RWPE1 (cell line): ENCODE measurements around the gene UBR2.

ENCODE experiments used
- CTCF ChIA-PET: fragments of 350-600 bp; sonication (Branson Sonifier 250); formaldehyde crosslinking; extraction: SDS; loops from one replicate; lab custom pipeline; 2021; lab: Yijun Ruan, JAX
- POLR2A ChIA-PET: fragments of 400-600 bp; formaldehyde crosslinking; extraction: SDS; loops from one replicate; lab custom pipeline; 2020; ENCODE audit warnings: antibody characterized with exemption; ENCODE audit not compliant: low non-redundant PET; lab: Yijun Ruan, JAX
- DNase-seq: peaks from one replicate; pipeline ENCODE4 v3.0.0; 2012; ENCODE audit warnings: low spot score
- H3K27ac ChIP-seq: fragments of 450-650 bp; 2 replicates; pipeline ENCODE4 v1.5.1; 2017
- TF ChIP-seq, protein P1 (sequence below): fragments of 450-650 bp; conservative IDR thresholded peaks from 2 replicates; pipeline ENCODE4 v1.5.1; 2017; ENCODE audit warnings: low read depth, mild to moderate bottlenecking

The UBR2 gene

DNA sequence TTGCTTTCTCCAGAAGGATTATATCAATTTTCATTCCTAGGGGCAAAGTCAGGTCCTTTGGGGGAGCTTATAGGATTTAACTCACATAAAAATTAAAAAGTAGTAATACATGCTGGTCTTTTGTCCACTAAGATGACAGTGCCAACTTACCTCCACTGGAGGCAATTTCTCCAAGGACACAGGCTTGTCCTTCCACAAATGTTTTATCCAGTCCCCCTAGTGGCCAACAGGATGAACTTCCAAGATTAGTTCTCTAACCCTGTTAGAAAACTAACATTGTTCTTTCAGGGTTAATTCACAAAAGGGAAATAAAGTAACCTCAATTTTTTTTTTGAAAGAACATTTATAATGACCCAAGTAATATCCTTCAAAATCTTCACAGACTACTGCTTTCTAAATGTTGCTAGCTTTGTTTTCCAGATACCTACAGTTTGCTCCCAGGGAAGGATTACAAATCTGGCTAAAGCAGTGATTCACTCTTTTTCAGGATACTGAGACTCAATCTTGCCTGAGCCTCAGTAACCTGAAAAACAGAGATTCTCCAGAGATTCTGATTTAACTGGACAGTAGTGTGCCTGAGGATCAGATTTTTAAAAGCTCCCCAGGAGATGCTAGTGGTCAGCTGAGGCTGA, 31.7 kb upstream of the UBR2 start:
- TF ChIP-seq, protein P1, sequence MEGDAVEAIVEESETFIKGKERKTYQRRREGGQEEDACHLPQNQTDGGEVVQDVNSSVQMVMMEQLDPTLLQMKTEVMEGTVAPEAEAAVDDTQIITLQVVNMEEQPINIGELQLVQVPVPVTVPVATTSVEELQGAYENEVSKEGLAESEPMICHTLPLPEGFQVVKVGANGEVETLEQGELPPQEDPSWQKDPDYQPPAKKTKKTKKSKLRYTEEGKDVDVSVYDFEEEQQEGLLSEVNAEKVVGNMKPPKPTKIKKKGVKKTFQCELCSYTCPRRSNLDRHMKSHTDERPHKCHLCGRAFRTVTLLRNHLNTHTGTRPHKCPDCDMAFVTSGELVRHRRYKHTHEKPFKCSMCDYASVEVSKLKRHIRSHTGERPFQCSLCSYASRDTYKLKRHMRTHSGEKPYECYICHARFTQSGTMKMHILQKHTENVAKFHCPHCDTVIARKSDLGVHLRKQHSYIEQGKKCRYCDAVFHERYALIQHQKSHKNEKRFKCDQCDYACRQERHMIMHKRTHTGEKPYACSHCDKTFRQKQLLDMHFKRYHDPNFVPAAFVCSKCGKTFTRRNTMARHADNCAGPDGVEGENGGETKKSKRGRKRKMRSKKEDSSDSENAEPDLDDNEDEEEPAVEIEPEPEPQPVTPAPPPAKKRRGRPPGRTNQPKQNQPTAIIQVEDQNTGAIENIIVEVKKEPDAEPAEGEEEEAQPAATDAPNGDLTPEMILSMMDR: peak; percentile 90
- POLR2A ChIA-PET: interaction anchor here (0.5 kb wide), 1 partner anchor 302 kb away, joined by 3 read pairs; no protein-coding TSS in a partner anchor
- DNase-seq: peak; percentile 69
- no peak overlapping the region for H3K27ac ChIP-seq
- CTCF ChIA-PET: interaction anchor here (0.6 to 1.8 kb wide), 13 partner anchors 14 to 219 kb away, joined by 3 to 8 read pairs (median 4); partner anchors contain the start of gene UBR2

DNA sequence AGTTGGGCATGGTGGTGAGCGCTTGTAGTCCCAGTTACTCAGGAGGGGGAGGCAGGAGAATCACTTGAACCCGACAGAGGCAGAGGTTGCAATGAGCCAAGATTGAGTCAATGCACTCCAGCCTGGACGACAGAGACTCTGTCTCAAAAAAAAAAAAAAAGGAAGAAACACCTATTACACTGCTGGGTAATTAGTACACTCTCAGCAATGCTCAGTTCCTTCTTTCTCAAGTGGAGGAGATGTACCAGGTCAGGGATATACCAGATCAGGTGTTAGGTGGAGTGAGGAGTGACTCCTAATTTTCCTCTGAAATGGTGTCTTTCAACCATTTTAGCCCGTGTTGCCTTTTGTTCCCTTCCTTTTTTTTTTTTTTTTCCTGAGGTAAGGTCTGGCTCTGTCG, 30.0 kb upstream of the UBR2 start:
- TF ChIP-seq, protein P1: no peak
- no peak for DNase-seq
- ChIA-PET CTCF (interaction anchor here (0.7 kb wide), 1 partner anchor 14 kb away, joined by 5 read pairs; no protein-coding TSS in a partner anchor), POLR2A (no interaction called here)
- H3K27ac ChIP-seq: no peak overlapping the region

GRCh38 chr6:42537536-42537935, 26.3 kb upstream of the UBR2 start:
- TF ChIP-seq, protein P1: no peak
- ChIA-PET CTCF (interaction anchor here (3.0 kb wide), 1 partner anchor 10 kb away, joined by 18 read pairs; no protein-coding TSS in a partner anchor), POLR2A (no interaction called here)
- no peak for DNase-seq
- no peak overlapping the region for H3K27ac ChIP-seq

DNA sequence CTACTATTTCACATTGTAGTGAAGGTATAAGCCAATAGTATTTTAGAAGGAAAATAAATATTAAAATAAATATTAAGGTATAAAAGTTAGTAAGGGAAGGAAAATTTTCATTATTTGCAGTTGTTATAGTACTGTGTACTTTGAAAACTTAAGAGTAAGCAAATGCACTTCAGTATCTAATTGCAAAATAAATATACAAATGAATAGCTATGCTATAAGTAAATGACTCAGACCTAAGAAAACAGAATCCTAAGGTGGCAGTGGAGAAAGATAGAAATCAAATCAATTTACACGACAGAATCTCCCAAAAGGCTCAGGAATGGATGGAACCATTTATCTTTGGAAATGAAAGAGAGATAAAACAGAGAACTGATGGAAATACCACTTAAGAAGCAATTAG, 24.7 kb upstream of the UBR2 start:
- TF ChIP-seq, protein P1: no peak
- no peak for DNase-seq
- H3K27ac ChIP-seq: no peak overlapping the region
- CTCF ChIA-PET: no interaction called here
- POLR2A ChIA-PET: no interaction called here

DNA sequence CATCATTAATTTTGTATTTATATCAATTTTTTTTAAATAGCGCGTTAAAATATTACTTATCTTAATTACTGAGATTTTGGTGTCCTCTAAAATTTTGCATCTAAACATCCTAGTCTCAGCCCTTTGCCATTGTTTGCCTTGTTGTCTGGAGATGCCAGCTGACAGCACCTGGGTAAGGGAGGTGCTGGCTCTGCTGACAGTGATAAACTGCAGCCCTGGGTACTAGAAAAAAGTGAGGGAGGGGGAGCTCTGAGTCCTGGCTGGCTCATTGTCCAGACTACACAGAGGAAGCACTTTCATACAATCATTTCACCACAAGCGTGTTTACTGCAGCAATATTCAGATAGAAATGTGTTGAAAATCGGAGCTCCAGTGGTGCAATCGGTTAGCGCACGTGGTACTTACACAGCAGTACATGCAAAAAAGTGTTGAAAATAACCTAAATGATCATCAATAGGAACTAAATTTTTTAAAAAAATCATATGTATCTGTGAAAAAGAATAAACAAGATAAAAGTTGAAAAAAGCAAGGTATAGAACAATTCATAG, 18.5 kb upstream of the UBR2 start:
- H3K27ac ChIP-seq: no peak overlapping the region
- TF ChIP-seq, protein P1: no peak
- ChIA-PET CTCF (interaction anchor here (0.6 kb wide), 1 partner anchor 106 kb away, joined by 3 read pairs; no protein-coding TSS in a partner anchor), POLR2A (no interaction called here)
- DNase-seq: no peak

DNA sequence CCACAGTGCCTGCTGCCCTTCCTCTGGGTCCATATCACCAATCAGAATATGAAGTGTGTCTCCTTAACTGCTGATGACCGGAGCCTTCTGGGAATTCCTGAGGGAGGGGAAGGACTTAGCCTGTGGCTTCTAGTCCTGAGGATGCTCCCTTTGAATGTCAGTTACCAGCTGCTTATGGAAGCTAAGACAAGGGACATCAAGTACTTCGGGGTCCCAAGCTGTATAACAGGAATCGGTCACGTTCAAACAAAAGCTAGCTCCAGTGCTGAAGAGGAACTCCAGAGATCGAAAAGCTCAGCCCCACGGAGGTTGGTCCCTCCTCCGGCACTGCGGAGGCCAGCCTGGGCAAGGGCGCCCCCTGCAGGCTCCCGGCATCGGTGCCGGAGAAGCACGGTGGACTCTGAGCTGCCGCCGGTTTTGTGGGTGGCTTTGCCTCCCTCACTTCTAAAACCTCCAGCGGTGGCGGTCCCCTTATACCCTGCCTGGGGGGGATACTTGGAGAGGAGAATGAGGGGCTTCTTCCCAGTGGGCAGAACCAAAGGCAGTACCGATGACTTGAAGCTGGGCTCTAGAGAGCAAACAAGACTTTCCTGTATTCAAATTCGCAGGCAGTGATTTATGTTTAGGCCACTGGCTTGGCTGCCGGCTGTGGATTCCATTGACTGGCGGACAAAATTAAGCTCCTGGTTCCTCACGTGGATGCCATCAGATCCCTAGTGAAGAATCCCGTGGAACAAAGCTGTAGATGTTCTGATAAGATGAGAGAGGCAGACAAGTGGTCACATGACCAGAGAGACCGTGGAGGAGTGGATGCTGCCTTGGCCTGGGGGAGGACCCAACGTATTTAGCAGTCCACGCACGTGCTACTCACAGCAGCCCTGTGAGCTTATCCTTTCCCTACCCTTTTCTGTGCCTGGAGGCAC, 16.2 kb upstream of the UBR2 start:
- H3K27ac ChIP-seq: peak overlapping the region; percentile 40
- ChIA-PET CTCF (interaction anchor here (0.5 to 1.9 kb wide), 46 partner anchors 9 to 1493 kb away, joined by 3 to 18 read pairs (median 4); partner anchors contain the start of gene MRPS10), POLR2A (interaction anchor here (0.6 kb wide), 1 partner anchor 190 kb away, joined by 5 read pairs; no protein-coding TSS in a partner anchor)
- TF ChIP-seq, protein P1: peak; percentile 92
- DNase-seq: peak; percentile 72
